GM19035 (cell line): ENCODE data around the gene PSMD13.

Source experiments
- ATAC-seq: cut with Tn5 transposase; IDR thresholded peaks from one replicate; pipeline ENCODE4 v1.9.1; 2021; ENCODE audit not compliant: unreplicated experiment

Gene PSMD13

DNA sequence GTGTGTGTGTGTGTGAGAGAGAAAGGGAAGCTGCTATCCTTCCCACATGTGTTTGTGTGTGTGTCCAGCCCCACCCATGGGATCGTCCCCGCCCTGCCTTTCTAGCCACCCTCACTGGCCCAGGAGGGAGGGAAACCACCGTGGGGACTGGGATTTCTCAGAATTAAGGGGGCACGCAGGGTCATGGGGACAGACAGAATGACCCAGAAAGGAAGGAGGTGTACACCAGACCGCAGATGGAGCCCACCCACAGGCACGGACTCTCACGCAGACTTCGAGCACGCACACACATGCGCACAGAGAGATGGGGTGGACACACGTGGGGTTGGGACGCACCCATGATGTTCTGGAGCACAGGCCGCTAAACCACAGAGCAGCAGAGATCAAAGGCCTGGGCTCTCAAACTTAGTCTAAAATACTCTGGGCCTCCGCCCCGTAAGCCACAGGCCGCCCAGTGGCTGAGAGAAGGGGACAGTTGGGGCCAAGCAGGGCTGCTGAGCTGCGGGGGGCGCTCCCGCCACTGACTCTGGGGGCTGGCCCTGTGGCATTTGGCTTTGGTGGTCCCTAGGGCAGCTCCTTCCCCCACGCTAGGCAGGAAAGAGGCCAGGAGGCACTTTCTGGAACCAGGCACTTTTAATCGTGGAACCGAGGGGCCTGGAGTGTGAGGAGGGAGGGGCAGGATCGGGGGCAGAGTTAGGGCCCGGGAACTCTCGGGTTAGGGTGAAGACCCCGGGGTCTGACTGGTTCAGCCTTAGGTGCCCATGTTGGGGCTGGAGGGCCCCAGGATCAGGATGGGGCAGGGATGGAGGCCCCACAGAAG lies 61.0 kb downstream of the PSMD13 start:
- no peak for ATAC-seq

DNA sequence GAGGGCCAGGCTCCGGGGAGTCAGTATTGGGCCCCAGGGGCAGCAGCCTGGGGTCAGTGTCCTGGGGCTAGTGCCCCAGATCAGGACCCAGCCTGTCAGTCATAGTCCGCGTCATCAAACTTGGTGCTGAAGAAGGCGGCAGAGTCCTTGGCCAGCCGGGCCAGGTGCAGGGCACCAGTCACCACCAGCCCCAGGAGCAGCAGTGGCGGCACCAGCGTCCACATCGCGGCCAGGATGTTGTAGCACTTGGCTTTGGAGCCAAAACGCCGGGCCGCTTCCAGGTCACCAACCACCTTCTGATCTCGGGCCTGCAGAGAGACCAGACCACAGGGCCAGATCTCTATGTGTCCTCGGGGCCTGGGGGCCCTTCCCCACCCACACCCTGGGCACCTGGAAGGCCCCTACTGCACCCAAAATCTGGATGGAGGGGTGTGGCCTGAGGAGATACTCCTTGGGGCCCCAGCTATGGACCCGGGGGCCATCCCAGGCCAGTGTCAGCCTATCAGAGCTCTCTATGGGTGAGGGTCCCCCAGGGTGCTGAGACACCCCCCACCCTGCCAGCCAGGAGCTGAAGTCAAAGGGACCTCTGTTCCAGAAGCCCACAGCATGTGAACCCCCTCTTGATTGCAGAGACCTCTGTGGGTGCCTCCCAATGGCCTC lies 61.8 kb downstream of the PSMD13 start:
- ATAC-seq: no peak

DNA sequence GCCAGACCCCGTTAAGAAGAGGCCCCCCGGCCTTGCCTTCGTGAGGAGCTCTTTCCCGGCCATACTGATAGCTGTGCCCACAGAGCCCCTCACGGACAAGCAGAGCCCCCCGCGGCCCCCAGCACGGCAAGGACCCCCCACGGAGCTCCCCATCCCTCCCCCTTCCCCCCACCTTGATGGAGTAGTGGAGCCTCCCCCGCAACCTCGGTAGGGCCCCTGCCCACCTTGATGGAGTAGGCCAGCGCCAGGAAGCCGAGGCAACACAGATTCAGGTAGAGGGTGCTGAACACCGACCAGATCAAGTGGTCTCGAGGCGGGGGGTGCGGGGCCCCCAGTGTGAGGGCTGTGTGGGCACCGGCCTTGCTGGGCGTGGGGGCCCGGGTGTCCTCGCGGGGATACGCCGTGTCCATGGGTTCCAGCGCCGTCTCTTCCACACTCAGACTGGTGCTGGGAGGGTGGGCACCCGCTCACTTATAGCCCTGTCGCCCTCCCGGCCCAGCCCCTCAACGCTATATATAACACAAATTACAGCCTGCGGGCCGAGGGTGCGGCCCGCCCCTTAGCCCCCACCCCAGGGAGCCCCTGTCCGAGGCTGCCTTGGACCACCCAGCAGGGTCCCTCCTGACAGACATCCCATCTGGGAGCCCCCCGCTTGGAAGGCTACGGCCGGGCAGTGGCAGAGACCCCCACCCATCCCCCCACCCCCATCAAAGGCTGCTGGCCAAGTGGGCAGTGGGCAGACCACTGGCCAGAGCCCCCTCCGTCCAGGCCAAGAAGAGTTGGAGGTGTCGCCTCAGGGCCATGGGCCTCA lies 62.5 kb downstream of the PSMD13 start, which contains the start of gene IFITM5:
TSS of gene IFITM5 (minus strand) at position 446 of the 811 bp plus-strand sequence. CDS start at position 410, 36 bp downstream.
- no peak for ATAC-seq

DNA sequence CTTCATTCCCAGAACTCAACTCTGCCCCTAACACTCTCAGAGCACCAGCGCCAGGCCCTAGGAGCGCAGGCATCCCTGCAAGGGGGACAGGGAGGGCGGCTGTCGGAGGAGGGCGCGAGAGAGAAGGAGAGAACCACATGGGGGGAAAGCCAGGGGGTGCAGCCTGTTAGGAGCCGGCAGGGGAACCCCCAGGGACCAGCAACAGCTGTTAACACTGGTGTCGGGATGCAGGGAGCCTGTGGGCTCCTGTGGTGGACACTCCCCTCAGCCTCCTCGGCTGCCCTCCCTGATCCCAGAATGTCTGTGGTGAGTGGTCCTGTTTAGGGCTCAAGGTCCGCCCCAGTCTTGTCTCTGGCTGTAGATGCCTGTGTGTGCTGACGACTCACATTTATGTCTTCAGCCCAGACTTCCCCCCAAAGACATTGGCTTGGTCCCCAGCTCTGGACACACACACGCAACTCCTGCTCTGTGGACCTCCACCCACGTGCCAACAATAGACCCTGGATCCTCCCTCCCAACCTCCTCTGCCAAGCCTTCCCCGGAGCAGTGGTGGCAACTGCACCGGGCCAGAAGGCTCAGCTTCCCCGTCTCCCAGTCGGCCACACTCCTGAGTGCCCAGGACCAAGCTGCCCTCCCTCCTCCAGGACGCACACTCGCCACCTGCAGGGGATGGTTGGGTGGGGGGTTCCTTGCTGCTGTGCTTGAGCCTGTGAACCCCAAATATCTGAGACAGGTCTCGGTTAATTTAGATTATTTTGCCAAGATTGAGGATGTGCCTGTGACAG lies 63.4 kb downstream of the PSMD13 start:
- ATAC-seq: no peak
